NCI-H1436 treated with DMSO at 0.1 percent for 48 hours (cell line): Measurements from ENCODE around the gene PEPD.

Source experiments
- DNase-seq: peaks from one replicate; lab custom pipeline; 2025; lab: John Stamatoyannopoulos, UW

Gene PEPD

GRCh38 chr19:33458171-33458633 is 63.4 kb downstream of the PEPD start:
- DNase-seq, result no peak

- DNase-seq, result no peak
Measured at GRCh38 chr19:33456845-33457220, 64.8 kb downstream of the PEPD start.

DNA sequence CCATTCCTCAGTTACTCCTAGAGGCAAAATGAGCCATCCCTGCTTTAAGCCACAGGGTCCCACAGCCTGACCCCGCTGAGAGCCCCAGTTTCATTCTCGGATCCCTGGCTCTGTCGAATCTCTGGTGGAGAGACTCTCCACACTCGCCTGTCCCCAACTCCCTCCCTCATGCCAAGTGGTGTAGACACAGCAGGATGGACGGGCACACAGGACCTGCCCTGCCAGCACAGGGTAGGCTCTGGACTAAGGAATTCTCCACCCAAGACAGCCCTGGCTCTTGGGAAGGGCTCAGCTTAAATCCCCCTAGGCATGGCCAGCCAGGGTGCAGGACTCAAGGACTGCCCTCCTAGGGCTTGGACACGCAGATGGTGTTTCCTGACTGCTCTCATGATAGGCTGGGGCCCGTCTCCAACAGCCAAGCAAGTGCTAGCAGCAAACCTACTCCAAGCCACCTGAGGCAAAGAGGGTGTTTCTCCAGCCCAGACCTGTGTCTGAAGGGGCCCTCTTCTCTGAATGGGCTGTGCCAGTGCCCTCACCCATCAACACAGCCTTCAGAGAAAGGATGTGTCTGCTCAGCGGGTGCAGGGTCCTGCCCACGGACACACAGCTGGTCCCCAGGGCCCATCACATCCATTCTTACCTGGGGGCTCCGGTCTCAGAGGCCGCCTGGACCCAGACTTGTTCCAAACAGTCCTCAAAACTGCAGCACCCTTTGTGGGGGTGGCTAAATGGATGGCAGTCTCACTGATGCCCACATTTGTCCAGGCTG is 65.3 kb downstream of the PEPD start:
- no peak for DNase-seq

- no peak for DNase-seq
Measured at GRCh38 chr19:33453265-33453664, 68.3 kb downstream of the PEPD start.

DNA sequence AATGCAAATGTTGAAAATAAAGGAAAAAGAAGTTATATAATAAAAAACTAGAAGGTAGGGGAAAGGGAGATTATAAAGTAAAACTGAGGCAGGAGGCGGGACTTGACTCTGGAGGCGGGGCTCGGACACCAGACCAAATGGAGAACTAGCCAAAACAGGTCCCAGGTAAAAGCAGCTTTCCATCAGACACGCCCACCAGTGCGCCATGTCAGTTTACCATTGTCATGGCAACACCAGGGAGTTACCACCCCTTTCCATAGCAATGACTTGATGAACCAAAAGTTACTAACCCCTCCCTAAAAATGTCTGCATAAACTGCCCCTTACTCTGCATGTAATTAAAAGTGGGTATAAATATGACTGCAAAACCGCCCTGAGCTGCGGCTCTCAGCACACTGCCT is 70.9 kb downstream of the PEPD start:
- DNase-seq, result no peak

DNA sequence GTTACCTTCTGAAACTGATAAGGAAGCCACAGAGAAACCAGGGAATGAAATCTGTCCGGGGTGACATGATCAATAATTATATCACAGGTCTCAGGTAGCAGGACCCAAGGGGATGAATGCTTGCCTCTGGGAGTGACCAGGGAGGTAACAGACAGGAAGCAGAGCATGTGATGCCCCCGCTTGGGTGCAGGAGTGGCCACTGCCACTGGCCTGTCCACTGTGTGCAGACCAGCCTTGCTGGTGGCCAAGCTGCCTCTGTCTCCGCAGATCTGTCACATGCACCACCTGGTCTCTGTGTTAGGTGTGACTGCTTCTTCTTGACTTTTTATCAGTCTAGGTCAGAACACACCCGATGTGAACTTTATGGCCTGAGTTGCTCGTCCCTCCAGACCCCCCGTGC is 71.8 kb downstream of the PEPD start:
- DNase-seq, result no peak

DNA sequence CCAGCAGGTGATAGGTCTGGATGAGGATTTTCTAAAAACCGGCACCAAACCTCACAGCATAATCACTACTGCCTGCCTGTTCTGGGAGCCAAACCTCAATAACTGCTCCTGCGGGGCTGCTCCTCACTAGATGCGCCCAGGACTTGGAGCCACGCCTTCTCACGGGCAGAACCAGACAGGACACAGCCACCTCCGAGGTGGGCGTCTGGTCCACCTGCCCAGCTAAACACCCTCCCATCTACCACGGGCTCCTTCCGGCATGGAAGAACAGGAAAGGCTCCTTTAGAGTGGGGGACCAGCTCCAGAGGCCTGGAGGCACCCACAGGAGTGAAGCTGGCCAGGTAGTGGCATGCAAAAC is 73.5 kb downstream of the PEPD start:
- DNase-seq, result no peak

DNA sequence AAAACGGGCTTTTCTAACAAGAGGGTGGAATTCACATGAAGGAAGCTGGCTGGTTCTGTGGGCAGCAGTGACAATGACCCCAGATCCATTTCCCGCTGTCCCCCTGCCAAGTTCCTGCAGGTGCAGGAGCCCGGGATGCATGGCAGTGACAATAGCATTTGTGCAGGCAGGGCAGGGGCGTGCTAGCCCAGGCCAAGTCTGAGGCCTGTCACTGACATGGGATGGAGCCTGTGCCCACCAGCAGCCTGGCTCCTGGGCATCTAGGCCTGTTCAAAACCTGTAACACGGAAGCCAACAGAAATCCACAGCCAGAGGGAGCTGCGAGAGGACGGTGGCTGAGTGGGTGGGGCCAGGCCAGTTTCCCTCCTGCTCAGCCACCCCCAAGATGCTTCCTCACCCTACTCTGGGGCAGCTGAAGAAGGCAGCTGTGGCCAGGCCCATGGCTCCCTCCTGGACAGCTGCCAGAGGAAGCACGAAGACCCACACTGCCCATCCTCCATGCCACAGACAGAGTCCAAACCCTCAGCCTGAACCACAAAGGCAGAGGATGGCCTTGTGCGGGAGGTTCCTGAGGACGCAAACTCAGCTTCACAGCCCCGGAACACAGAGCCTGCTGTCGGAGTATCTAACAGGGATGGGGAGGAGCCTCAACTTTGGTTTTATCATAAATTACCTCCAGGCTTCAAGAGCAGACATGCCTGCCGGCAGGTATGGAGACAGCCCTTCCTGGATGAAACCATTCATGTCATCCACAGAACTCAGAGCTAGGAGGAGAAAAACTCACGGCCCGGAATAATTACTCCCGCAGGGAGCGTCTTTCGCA is 74.0 kb downstream of the PEPD start:
- no peak for DNase-seq

- DNase-seq, result no peak
Measured at GRCh38 chr19:33446330-33447293, 75.0 kb downstream of the PEPD start.

DNA sequence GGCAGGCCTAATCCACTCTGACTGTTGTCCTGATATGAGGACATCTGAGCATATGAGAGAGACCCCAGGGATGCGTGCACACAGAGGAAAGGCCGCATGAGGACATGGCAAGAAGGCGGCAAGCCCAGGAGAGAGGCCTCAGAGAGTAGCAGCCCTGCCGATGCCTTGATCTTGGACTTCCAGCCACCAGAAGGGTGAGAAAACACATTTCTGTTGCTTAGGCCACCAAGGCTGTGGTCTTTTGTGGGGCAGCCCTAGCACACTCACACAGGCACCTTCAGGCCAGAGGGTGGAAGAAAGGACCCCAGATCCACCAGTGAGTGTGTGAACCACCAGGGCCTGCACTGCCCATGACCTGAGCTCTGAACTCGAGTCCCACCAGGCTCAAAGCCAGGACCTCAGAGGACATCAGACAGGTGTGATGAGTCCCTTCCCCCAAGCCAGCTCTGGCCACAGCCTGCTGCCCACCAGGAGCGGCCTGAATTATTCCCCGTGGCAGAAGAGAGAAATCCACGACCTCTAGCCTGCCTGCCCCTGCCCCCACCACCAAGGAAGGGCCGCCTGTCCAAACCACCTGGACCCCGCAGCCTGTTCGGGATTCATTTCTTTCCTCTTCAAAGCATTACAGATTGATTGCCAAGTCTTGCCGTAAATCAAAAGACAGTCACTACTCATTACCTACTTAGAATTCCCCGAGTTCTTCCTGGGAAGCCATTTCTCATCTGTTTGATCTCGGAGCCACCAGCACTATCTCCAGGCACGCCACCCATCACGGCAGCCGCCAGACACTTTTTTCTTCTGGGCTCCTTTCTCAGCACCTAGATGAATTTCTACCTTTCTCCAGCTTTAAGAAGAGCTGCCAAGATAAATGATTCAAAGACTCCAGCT is 75.9 kb downstream of the PEPD start:
- DNase-seq, result no peak

DNA sequence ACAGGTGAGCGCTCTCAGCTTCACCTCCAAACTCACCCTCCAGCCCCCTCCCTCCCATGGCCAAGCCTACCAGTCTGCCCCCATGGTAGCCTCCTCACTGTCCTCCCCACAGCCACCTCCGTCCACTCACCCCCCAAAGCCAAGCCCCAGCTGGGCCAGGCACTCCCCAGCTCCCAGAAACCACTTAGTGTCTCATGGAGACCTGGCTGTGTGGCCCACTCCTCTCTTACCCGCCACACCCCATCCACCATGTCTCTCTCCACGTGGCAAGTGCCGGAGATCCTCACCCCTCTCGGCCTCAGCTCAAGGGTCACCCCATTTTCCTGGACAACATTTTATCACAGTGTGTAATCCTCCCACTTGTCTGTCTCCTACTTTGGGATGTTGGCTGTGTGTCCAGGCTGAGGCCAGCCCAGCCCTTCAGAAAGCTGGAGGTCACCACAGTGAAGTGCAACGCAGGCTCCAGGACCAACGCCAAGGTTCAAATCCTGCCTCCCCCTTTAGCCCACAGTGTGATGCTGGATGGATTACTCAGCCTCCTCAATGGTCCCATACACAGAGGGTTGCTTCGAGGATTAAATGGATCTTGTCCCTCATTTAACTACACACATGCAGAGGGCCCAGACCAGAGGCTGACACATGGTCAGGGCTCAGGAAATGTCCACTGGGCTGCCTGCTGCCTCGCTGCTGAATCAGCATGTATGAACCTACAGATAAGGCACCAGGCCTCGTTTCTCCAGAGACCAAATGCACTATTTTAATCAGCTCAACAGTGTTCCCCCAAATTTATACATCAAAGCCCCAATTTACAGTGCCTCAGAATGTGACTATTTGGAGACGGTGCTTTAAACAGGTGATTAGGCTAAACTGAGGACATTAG is 76.8 kb downstream of the PEPD start:
- DNase-seq, result no peak

DNA sequence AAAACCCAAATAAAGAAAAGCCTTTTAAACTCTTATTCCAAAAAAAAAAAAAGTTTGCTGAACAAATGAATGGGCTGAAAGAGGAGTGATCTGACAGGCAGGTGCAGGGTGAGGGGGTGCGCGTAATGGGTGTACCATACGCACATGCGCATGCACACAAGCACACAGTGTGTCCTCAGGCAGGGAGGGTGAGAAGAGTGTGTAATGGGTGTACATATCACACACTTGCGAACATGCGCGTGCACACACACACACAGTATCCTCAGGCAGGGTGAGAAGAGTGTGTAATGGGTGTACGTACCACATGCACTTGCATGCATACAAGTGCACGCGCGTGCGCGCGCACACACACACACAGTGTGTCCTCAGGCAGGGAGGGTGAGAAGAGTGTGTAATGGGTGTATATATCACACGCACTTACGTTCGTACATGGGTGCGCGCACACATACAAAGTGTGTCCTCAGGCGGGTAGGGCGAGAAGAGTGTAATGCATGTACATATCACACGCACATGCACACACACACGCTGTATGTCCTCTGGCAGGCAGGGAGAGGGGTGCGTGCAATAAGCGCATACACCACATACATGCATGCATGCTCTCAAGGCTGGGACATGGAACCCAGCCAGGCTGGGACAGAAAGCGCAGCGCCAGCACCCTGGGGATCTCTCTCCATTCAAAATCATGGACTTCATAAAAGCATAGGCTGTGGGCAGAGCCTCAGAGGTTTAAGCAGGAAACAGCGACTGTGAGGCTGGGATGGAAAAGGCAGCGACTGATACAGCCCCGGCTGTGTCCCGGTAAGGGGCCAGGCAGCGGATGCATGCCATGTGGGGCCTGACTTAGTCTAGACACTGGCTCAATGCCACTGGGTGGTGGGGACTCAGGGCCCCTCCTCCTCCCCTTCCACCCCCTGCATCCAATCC is 77.7 kb downstream of the PEPD start:
- no peak for DNase-seq

GRCh38 chr19:33442706-33443105 is 78.9 kb downstream of the PEPD start:
- DNase-seq, result no peak

DNA sequence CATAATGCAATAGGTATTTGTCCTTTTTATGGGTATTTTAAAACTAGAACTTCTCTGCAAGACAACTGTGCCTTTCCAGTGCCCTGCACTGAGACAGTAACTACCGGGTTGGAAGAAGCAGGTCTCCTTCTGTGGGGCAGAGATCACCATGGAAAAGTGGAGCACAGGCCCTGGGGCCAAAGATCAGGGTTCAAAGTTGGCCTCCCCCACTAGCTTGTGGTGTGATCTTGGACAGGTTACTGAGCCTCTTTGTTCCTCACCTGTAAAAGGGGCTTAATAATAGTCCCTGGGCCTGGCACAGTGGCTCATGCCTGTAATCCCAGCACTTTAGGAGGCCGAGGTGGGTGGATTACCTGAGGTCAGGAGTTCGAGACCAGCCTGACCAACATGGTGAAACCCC is 79.8 kb downstream of the PEPD start:
- DNase-seq, result no peak

GRCh38 chr19:33441277-33441699 is 80.3 kb downstream of the PEPD start:
- no peak for DNase-seq

DNA sequence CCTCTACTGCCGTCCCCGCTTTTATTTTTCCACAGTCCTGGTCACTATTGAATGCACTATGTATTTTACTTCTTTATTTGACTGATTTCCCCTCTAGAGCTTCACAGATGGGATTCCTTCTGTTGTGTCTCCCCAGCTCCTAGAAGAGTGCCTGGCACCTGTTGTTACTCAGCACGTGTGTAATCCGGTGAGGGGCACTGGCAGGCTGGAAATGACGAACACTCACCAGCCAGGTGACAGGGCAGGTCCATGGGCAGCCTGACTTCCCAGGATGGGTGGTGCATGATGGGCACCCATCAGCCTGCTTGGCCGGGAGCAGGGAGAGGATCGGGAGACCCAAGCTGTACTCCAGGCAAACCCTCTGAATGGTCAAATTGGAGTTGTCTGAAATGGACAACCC is 80.9 kb downstream of the PEPD start:
- DNase-seq, result no peak

DNA sequence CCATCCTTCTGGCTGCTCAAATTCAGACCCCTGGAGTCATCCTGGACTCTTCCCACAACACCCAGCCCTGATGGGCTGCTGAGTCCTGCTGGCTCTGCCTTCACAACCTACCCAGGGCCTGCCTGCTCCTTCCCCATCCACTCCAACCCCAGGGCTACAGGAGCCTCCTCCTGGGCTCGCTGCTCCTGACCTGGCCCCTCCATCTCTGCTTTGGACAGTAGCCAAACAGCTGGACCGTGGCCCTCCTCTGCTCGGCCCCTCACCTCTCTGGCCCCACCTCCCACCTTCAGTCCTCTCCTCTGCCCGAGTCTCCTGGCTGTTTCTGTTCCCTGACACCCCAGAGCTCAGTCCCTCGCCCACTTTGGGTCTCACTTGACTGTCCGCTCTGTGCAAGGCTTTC is 81.3 kb downstream of the PEPD start:
- DNase-seq, result no peak

DNA sequence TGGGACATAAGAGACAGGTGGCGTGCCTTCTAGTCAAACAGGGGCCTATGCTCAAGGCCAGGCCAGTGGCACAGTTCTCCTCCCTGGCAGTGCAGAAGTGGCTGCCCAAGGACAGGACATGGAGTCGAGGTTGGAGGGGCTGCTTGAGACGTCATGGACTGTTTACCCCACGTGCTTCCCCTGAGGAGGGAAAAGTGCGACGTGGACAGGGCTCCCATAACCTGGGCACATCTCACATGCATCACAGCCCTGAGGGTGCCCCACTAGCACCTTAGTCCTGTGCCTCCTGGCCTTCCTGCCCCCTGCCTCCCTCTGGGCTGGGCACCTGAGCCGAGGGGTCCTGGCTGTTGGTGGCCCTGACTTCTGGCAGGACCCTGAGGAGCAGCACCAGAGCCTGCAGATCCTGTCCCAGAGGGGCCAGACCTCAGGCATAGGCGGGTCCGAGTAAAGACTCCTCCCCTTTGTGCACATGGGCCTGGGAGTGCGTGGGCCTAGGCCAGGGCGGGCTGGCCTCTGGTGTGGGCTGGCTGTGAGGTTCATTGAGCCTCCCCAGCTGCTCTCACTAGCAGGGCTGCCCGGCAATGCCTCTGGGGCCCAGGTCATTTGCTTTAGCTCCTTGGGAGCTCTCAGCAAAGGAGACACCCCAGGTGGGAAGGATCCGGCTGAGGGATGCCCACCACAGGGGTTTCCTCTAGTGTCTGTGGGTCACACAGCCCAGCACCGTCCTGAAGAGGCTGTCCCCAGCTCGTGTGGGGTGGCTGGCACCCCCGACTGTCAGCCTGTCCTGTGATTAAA is 82.4 kb downstream of the PEPD start:
- no peak for DNase-seq
